ENCODE measurements around the gene ADNP. TPM values are rescaled to one million over a fixed set of nuclear protein-coding genes. Genes with fewer than 3 reads are reported as not detected.

ADNP gene
- total RNA-seq, 4 donors from 2014 or later: 29.2 to 47.5 (median 32.8) TPM

DNA sequence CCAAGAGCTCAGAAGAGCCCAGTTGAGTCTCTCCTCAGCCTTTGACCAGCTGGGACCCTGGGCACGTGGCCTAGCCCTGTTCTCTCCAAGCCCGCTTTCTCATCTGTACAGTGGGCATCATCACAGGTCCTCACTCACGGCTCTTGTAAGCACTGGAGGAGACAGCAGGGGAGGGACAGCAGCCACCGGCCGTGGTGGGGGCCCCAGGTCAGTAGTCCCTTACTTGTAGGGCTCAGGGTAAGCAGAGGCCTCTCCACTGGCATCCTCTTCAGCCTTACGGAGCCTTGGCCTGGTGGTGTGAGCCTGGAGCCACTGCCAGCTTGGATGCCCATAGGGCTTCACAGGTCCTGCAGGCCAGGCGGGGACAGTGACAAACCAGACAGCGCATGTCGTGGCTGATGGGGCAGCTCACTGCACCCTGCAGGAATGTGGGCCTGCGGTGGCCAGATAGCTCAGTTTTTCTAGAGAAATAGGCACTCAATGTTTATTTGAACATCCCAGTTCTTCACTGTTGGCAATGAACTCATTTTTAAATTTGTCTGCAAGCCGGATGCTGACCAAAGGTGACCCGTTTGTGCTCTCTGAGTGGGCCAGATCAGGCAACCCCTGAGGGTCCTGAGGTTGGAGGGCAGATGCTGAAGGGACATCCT, 65.1 kb downstream of the ADNP start:
- no peaks in the 10 kb centered on the region for H3K9me3 ChIP-seq
- peaks cover 6 to 24% (median 6%) of the 10 kb centered on the region in 3 donors for H3K4me1 ChIP-seq
- DNase-seq: no peak
- no peaks in the 10 kb centered on the region for H3K36me3 ChIP-seq
- no peak overlapping the region for H3K27ac ChIP-seq
- no peaks in the 10 kb centered on the region for H3K27me3 ChIP-seq
- intact Hi-C loops (cut with DNase I): no loop called here
- H3K4me3 ChIP-seq: no peak overlapping the region
- WGBS, 2 donors: 74% methylated on average over 6 of the region's 12 CpGs; no CpG with 5 or more reads in 1 of the 2 donors
- TF ChIP-seq POLR2A (IDR thresholded peaks at IDR 0.05): no peak
- TF ChIP-seq, protein P1, sequence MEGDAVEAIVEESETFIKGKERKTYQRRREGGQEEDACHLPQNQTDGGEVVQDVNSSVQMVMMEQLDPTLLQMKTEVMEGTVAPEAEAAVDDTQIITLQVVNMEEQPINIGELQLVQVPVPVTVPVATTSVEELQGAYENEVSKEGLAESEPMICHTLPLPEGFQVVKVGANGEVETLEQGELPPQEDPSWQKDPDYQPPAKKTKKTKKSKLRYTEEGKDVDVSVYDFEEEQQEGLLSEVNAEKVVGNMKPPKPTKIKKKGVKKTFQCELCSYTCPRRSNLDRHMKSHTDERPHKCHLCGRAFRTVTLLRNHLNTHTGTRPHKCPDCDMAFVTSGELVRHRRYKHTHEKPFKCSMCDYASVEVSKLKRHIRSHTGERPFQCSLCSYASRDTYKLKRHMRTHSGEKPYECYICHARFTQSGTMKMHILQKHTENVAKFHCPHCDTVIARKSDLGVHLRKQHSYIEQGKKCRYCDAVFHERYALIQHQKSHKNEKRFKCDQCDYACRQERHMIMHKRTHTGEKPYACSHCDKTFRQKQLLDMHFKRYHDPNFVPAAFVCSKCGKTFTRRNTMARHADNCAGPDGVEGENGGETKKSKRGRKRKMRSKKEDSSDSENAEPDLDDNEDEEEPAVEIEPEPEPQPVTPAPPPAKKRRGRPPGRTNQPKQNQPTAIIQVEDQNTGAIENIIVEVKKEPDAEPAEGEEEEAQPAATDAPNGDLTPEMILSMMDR (IDR thresholded peaks at IDR 0.05): no peak

DNA sequence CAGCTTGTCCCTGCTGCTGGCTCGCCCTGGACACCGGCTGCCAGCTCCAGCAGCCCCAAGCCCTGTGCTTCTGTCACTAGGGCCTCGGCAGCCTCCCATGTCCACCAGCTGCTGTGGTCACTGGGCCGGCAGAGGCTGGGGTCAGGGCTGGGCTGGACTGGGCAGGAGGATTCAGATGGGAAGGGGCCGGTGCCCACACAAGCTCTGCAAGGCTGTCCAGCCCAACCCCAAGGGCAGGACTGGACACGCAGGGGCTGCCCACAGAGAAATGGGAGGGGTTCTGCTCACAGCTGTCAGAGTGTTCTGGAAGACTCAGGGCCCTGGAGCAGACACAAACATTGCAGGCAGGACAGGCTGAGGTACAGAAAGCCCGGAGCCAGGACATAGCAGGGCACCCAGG, 65.6 kb downstream of the ADNP start:
- Histone ChIP-seq H3K27ac (no peak overlapping the region), H3K36me3 (no peaks in the 10 kb centered on the region), H3K4me1 (peaks cover 6 to 27% (median 6%) of the 10 kb centered on the region in 3 donors), H3K4me3 (no peak overlapping the region), H3K9me3 (no peaks in the 10 kb centered on the region), H3K27me3 (no peaks in the 10 kb centered on the region)
- no peak for DNase-seq
- intact Hi-C loops (cut with DNase I): no loop called here
- TF ChIP-seq POLR2A (IDR thresholded peaks at IDR 0.05): no peak
- TF ChIP-seq, protein P1 (IDR thresholded peaks at IDR 0.05): no peak
- WGBS, 2 donors: 25% methylated on average over 2 of the region's 7 CpGs; no CpG with 5 or more reads in 1 of the 2 donors

DNA sequence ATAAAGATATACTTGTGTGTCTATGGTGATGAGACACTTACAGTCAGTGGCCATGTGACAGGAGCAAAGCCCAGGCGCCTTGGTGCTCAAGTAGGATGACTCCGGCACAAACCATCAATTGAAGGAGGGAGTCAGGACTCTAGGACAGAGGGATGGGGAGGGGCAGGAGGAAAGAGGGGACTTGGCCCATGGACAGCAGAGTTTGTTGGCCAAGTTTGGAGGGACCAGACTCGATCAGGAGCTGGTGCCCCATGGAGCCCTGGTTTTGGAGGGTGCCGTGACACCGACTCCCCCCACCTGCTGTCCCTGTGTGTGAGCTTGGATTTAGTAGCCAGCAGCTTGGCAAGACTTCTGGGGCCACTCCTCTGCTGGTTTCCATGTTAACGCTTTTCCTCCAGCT, 66.1 kb downstream of the ADNP start:
- H3K4me1 ChIP-seq: peaks cover 6 to 30% (median 6%) of the 10 kb centered on the region in 3 donors
- WGBS, 2 donors: 79 to 80% methylated on average over 6 of the region's 6 CpGs

DNA sequence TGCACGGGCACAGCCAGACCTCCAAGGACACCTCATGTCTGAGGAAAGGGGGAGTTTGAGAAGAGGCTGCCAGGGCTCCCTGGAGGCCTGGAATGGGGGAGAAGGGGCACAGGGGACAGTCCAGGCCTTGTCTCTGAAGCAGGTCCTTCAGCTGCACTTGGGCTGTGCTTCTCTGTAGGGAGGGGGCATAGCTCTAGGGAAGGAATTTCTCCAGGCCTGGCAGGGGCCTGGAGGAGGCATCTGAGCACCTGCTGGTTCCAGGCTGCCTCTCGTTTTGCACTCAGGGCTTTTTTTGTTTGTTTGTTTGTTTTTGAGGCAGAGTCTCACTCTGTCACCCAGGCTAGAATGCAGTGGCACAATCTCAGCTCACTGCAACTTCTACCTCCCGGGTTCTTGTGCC, 68.7 kb downstream of the ADNP start:
- Histone ChIP-seq H3K4me3 (no peak overlapping the region), H3K4me1 (peaks cover 3 to 17% (median 6%) of the 10 kb centered on the region in 3 donors), H3K9me3 (no peaks in the 10 kb centered on the region), H3K27me3 (no peaks in the 10 kb centered on the region), H3K36me3 (no peaks in the 10 kb centered on the region), H3K27ac (no peak overlapping the region)
- WGBS, 2 donors: 56 to 75% methylated on average over 2 to 3 of the region's 3 CpGs
- TF ChIP-seq, protein P1 (IDR thresholded peaks at IDR 0.05): no peak
- no peak for TF ChIP-seq POLR2A (IDR thresholded peaks at IDR 0.05)
- intact Hi-C loops (cut with DNase I): no loop called here
- DNase-seq: no peak

More for the DNA sequence above, 66.1 kb downstream of the ADNP start:
- Histone ChIP-seq H3K4me3 (no peak overlapping the region), H3K36me3 (no peaks in the 10 kb centered on the region), H3K9me3 (no peaks in the 10 kb centered on the region), H3K27ac (no peak overlapping the region), H3K27me3 (no peaks in the 10 kb centered on the region)
- TF ChIP-seq, protein P1 (IDR thresholded peaks at IDR 0.05): no peak
- TF ChIP-seq POLR2A (IDR thresholded peaks at IDR 0.05): no peak
- no peak for DNase-seq
- intact Hi-C loops (cut with DNase I): no loop called here

DNA sequence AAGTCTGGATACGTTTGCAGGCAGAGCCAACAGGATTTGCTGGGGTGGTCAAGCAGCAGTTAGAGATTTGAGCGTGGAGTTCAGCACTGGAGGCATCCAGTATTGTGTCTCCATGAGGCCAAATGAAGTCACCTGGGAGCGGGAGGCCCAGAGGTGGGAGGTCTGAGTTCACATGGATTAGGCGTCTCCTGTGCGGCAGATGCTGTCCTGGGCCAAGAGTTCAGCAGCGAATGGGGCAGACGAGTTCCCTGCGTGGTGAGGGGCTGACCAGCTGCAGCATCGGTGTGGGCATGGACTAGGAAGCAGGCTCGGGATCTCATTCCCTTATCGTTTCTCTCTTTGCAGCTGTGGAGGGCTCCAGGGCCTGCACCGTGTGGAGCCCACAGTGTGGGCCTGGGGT, 70.2 kb downstream of the ADNP start:
- DNase-seq: no peak
- TF ChIP-seq, protein P1 (IDR thresholded peaks at IDR 0.05): no peak
- TF ChIP-seq POLR2A (IDR thresholded peaks at IDR 0.05): no peak

More for the DNA sequence above, 70.2 kb downstream of the ADNP start:
- intact Hi-C loops (cut with DNase I): no loop called here
- Histone ChIP-seq H3K4me3 (no peak overlapping the region), H3K27ac (no peak overlapping the region), H3K4me1 (peaks cover 0 to 20% (median 5%) of the 10 kb centered on the region in 3 donors), H3K36me3 (no peaks in the 10 kb centered on the region), H3K27me3 (no peaks in the 10 kb centered on the region), H3K9me3 (no peaks in the 10 kb centered on the region)
- WGBS, 2 donors: 83 to 87% methylated on average over 9 of the region's 12 CpGs

Measured in esophagus squamous epithelium (tissue), 5 donors.